SK-N-SH (cell line): ENCODE measurements around the gene HDAC4. TPM values are rescaled to one million over a fixed set of nuclear protein-coding genes. Genes with fewer than 3 reads are reported as not detected.

Experiments
- CTCF ChIA-PET: fragments of 300-600, 350-600 bp; formaldehyde crosslinking; extraction: SDS; loops from one replicate; lab custom pipeline; 2021; lab: Yijun Ruan, JAX
- POLR2A ChIA-PET: fragments of 350-600 bp; sonication (Branson Sonifier 250); formaldehyde crosslinking; extraction: SDS; loops from one replicate; lab custom pipeline; 2020; ENCODE audit warnings: antibody characterized with exemption, inconsistent platforms; lab: Yijun Ruan, JAX
- DNase-seq: peaks from one replicate; pipeline ENCODE4 v3.0.0; 2012
- H2AFZ ChIP-seq: fragments of 200-600 bp; sonication (generic); 2 replicates; pipeline ENCODE4 v1.8.1; 2016; ENCODE audit warnings: antibody characterized with exemption, mild to moderate bottlenecking, low read depth
- H3F3A ChIP-seq: fragments of 200-600 bp; sonication (generic); replicated peaks from 2 replicates; pipeline ENCODE3; 2016; ENCODE audit warnings: antibody characterized with exemption, mild to moderate bottlenecking; ENCODE audit not compliant: insufficient read depth
- H3K27ac ChIP-seq, 2 experiments: fragments of 200-500 bp in 1 of 2; fragments of 200-600 bp in 1 of 2; sonication (Bioruptor generic) in 1 of 2; sonication (generic), shearing (Covaris generic) in 1 of 2; 2 replicates each; pipeline versions ENCODE4 v1.5.1 to v1.6.1; 2014 to 2016; ENCODE audit warnings: low read depth in 2 of 2, inconsistent platforms in 1 of 2, low read length in 1 of 2, mild to moderate bottlenecking in 1 of 2, mixed read lengths in 1 of 2
- H3K27me3 ChIP-seq: fragments of 200-600 bp; sonication (generic), shearing (Covaris generic); 2 replicates; pipeline ENCODE4 v1.6.1; 2016; ENCODE audit warnings: mixed run types; ENCODE audit not compliant: insufficient read depth
- H3K36me3 ChIP-seq, 2 experiments: fragments of 200-500 bp in 1 of 2; fragments of 200-600 bp in 1 of 2; sonication (Bioruptor generic) in 1 of 2; sonication (generic) in 1 of 2; replicated peaks in 1 of 2; 2 replicates each; pipeline versions ENCODE3 to v1.5.1; 2014 to 2016; ENCODE audit warnings: low read length in 1 of 2, mild to moderate bottlenecking in 1 of 2; ENCODE audit not compliant: insufficient read depth in 2 of 2, control insufficient read depth in 1 of 2
- H3K4me1 ChIP-seq, 2 experiments: fragments of 200-500 bp in 1 of 2; fragments of 200-600 bp in 1 of 2; sonication (Bioruptor generic) in 1 of 2; sonication (generic), shearing (Covaris generic) in 1 of 2; 2 replicates each; pipeline versions ENCODE4 v1.5.1 to v1.6.1; 2014 to 2016; ENCODE audit warnings: low read depth in 1 of 2, low read length in 1 of 2, mixed run types in 1 of 2; ENCODE audit not compliant: insufficient read depth in 2 of 2, control insufficient read depth in 1 of 2
- H3K4me2 ChIP-seq: fragments of 200-600 bp; sonication (generic), shearing (Covaris generic); 2 replicates; pipeline ENCODE4 v1.6.1; 2017; ENCODE audit warnings: mixed run types
- H3K4me3 ChIP-seq, 2 experiments: fragments of 200-500 bp in 1 of 2; fragments of 200-600 bp in 1 of 2; sonication (Bioruptor generic) in 1 of 2; sonication (generic), shearing (Covaris generic) in 1 of 2; 2 replicates each; pipeline versions ENCODE4 v1.5.1 to v1.8.1; 2014 to 2016; ENCODE audit warnings: low read depth in 2 of 2, inconsistent platforms in 1 of 2, low read length in 1 of 2, mild to moderate bottlenecking in 1 of 2, mixed read lengths in 1 of 2, moderate library complexity in 1 of 2
- H3K79me2 ChIP-seq: fragments of 200-600 bp; sonication (generic); 2 replicates; pipeline ENCODE4 v1.8.1; 2017; ENCODE audit warnings: mild to moderate bottlenecking; ENCODE audit not compliant: insufficient read depth
- H3K9ac ChIP-seq: fragments of 200-600 bp; sonication (generic); 2 replicates; pipeline ENCODE4 v1.6.1; 2017; ENCODE audit warnings: mixed run types
- H3K9me2 ChIP-seq: fragments of 200-600 bp; sonication (generic); 2 replicates; pipeline ENCODE4 v1.6.1; 2017; ENCODE audit warnings: mixed run types
- H3K9me3 ChIP-seq: fragments of 200-600 bp; sonication (generic); 2 replicates; pipeline ENCODE4 v1.6.1; 2017; ENCODE audit warnings: mixed run types, mild to moderate bottlenecking, moderate library complexity
- H4K20me1 ChIP-seq: fragments of 200-600 bp; sonication (generic); 2 replicates; pipeline ENCODE4 v1.6.1; 2017; ENCODE audit warnings: mild to moderate bottlenecking, mixed run types; ENCODE audit not compliant: insufficient read depth
- ELF1 ChIP-seq: IDR thresholded peaks from 2 replicates; pipeline ENCODE4 v1.4.0; 2012
- EP300 ChIP-seq, 2 experiments: IDR thresholded peaks; 2 replicates each; pipeline versions ENCODE4 v1.4.0 to v1.6.1; 2012; ENCODE audit warnings: borderline replicate concordance in 1 of 2, low read depth in 1 of 2, low read length in 1 of 2
- FOXM1 ChIP-seq: IDR thresholded peaks from 2 replicates; pipeline ENCODE4 v1.4.0; 2012; ENCODE audit warnings: low read depth, mild to moderate bottlenecking
- MEF2A ChIP-seq: IDR thresholded peaks from 2 replicates; pipeline ENCODE4 v1.4.0; 2012; ENCODE audit warnings: low read depth, borderline replicate concordance
- NFIC ChIP-seq: IDR thresholded peaks from 2 replicates; pipeline ENCODE4 v1.4.0; 2012; ENCODE audit warnings: borderline replicate concordance
- POLR2AphosphoS5 ChIP-seq: IDR thresholded peaks from 2 replicates; pipeline ENCODE4 v1.6.1; 2012; ENCODE audit warnings: low read depth, low read length
- RAD21 ChIP-seq: IDR thresholded peaks from 2 replicates; pipeline ENCODE4 v1.6.1; 2012; ENCODE audit warnings: mild to moderate bottlenecking, low read length
- RCOR1 ChIP-seq: fragments of 150-350 bp; IDR thresholded peaks from 2 replicates; pipeline ENCODE4 v1.6.1; 2017; ENCODE audit warnings: antibody characterized with exemption, low read length
- SMC3 ChIP-seq: IDR thresholded peaks from 2 replicates; pipeline ENCODE4 v1.6.1; 2012; ENCODE audit warnings: low read depth, low read length, improper control_type of control experiment
- TEAD4 ChIP-seq: IDR thresholded peaks from 2 replicates; pipeline ENCODE4 v1.4.0; 2012; ENCODE audit warnings: mild to moderate bottlenecking, borderline replicate concordance; ENCODE audit not compliant: insufficient read depth
- YY1 ChIP-seq: IDR thresholded peaks from 2 replicates; pipeline ENCODE4 v1.4.0; 2012; ENCODE audit warnings: low read depth, mild to moderate bottlenecking
- WGBS: methylation state at CpG from one replicate; pipeline ENCODE4 v1.1.6; 2017; ENCODE audit warnings: low lambda C conversion rate; 5-methylcytosine and 5-hydroxymethylcytosine counted together
- polyA plus RNA-seq, 3 experiments: library from polyadenylated mRNA; depleted of rRNA; stranded (reverse); fragments of >200 nt; gene quantifications; 2 replicates each; pipeline ENCODE4 v1.2.3, GENCODE V29; 2012
- TF ChIP-seq, protein P1 (sequence below): fragments of 150-350 bp; IDR thresholded peaks from 2 replicates; pipeline ENCODE4 v1.6.1; 2016; ENCODE audit warnings: mild to moderate bottlenecking, low read depth, low read length
- TF ChIP-seq, protein P2 (sequence below): fragments of 200-600 bp; sonication (generic); IDR thresholded peaks from 2 replicates; pipeline ENCODE4 v1.6.1; 2017; ENCODE audit warnings: antibody characterized with exemption, mild to moderate bottlenecking, moderate library complexity
- TF ChIP-seq, protein P3 (sequence below): IDR thresholded peaks from 2 replicates; pipeline ENCODE4 v1.4.0; 2012; ENCODE audit warnings: low read depth

The HDAC4 gene
- polyA plus RNA-seq, 1 of the 3 experiments (the other 2 are of a cell fraction), result 5.5 TPM

- Histone ChIP-seq H3K4me3 (no peak overlapping the region), H3K9me3 (no peaks in the 10 kb centered on the region), H2AFZ (no peak overlapping the region), H3K27me3 (no peaks in the 10 kb centered on the region), H3K9me2 (no peaks in the 10 kb centered on the region), H3K79me2 (peaks cover 3% of the 10 kb centered on the region; the same call in 1 of the 2 replicates), H3K4me2 (no peak overlapping the region), H3K9ac (no peak overlapping the region), H3K4me1 (peaks cover 0 to 68% of the 10 kb centered on the region in 2 experiments; a peak in 2 of 4 replicates), H3F3A (no peaks in the 10 kb centered on the region), H3K36me3 (no peaks in the 10 kb centered on the region), H4K20me1 (no peaks in the 10 kb centered on the region), H3K27ac (no peak overlapping the region; a peak in 1 of 4 replicates)
- TF ChIP-seq FOXM1 (no peak), EP300 (IDR thresholded peaks at IDR 0.05; ENCODE audit: borderline replicate concordance in 1 of 2, low read depth in 1 of 2, low read length in 1 of 2) (no peak), TEAD4 (no peak), MEF2A (no peak), SMC3 (no peak), ELF1 (no peak), POLR2AphosphoS5 (no peak), RAD21 (no peak)
- TF ChIP-seq, protein P1, sequence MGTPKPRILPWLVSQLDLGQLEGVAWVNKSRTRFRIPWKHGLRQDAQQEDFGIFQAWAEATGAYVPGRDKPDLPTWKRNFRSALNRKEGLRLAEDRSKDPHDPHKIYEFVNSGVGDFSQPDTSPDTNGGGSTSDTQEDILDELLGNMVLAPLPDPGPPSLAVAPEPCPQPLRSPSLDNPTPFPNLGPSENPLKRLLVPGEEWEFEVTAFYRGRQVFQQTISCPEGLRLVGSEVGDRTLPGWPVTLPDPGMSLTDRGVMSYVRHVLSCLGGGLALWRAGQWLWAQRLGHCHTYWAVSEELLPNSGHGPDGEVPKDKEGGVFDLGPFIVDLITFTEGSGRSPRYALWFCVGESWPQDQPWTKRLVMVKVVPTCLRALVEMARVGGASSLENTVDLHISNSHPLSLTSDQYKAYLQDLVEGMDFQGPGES, result no peak
- TF ChIP-seq, protein P2, sequence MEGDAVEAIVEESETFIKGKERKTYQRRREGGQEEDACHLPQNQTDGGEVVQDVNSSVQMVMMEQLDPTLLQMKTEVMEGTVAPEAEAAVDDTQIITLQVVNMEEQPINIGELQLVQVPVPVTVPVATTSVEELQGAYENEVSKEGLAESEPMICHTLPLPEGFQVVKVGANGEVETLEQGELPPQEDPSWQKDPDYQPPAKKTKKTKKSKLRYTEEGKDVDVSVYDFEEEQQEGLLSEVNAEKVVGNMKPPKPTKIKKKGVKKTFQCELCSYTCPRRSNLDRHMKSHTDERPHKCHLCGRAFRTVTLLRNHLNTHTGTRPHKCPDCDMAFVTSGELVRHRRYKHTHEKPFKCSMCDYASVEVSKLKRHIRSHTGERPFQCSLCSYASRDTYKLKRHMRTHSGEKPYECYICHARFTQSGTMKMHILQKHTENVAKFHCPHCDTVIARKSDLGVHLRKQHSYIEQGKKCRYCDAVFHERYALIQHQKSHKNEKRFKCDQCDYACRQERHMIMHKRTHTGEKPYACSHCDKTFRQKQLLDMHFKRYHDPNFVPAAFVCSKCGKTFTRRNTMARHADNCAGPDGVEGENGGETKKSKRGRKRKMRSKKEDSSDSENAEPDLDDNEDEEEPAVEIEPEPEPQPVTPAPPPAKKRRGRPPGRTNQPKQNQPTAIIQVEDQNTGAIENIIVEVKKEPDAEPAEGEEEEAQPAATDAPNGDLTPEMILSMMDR, result no peak
- WGBS, result 96% methylated on average over 9 of the region's 10 CpGs
- ChIA-PET CTCF (interaction anchor here (0.7 to 1.1 kb wide), 2 partner anchors 168 to 272 kb away, joined by 3 read pairs; no protein-coding TSS in a partner anchor), POLR2A (no interaction called here)
- DNase-seq, result no peak
Observed at GRCh38 chr2:239312081-239312511, 88.7 kb downstream of the HDAC4 start.

- ChIA-PET CTCF (interaction anchor here (0.7 to 1.1 kb wide), 2 partner anchors 167 to 272 kb away, joined by 3 read pairs; no protein-coding TSS in a partner anchor), POLR2A (no interaction called here)
- no peak overlapping the region; a peak in 1 of 4 replicates for H3K27ac ChIP-seq
- DNase-seq, result no peak
- no peak overlapping the region for H2AFZ ChIP-seq
- no peaks in the 10 kb centered on the region for H3K9me3 ChIP-seq
- H3K79me2 ChIP-seq, result peaks cover 3% of the 10 kb centered on the region; the same call in 1 of the 2 replicates
- no peak overlapping the region for H3K4me2 ChIP-seq
- no peaks in the 10 kb centered on the region for H4K20me1 ChIP-seq
- H3F3A ChIP-seq, result no peaks in the 10 kb centered on the region
- H3K9ac ChIP-seq, result no peak overlapping the region
- H3K36me3 ChIP-seq, result no peaks in the 10 kb centered on the region
- H3K4me3 ChIP-seq, result no peak overlapping the region
- H3K27me3 ChIP-seq, result no peaks in the 10 kb centered on the region
- 96% methylated on average over 21 of the region's 28 CpGs for WGBS
- peaks cover 0 to 75% of the 10 kb centered on the region in 2 experiments; a peak in 2 of 4 replicates for H3K4me1 ChIP-seq
- TF ChIP-seq NFIC, result no peak
- no peak for TF ChIP-seq RAD21
- no peak for TF ChIP-seq YY1
- no peak for TF ChIP-seq RCOR1
- TF ChIP-seq, protein P3, sequence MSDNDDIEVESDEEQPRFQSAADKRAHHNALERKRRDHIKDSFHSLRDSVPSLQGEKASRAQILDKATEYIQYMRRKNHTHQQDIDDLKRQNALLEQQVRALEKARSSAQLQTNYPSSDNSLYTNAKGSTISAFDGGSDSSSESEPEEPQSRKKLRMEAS, result no peak
- no peaks in the 10 kb centered on the region for H3K9me2 ChIP-seq
Observed at GRCh38 chr2:239311132-239312040, 89.4 kb downstream of the HDAC4 start.
